ENCODE results near the gene AGK.

GRCh38 chr7:141586878-141587277, 35.7 kb downstream of the AGK start:
- TF ChIP-seq POLR2AphosphoS5 (IDR thresholded peaks at IDR 0.05) (no peak), CTCF (IDR thresholded peaks at IDR 0.05) (no peak), EP300 (IDR thresholded peaks at IDR 0.05) (no peak), POLR2A (IDR thresholded peaks at IDR 0.05) (no peak)
